Erythroblast (primary cell): ENCODE measurements around the gene HNRNPDL.

Experiments
- GATA1 ChIP-seq: IDR thresholded peaks from 2 replicates; pipeline ENCODE4 v1.6.1; 2011; ENCODE audit warnings: low read depth, mild to moderate bottlenecking, control low read depth, low read length, moderate library complexity
- POLR2A ChIP-seq: IDR thresholded peaks from 2 replicates; pipeline ENCODE4 v1.6.1; 2011; ENCODE audit warnings: mild to moderate bottlenecking, low read length

- TF ChIP-seq POLR2A (no peak), GATA1 (no peak)
Measured at GRCh38 chr4:82394896-82395295, 35.4 kb downstream of the HNRNPDL start.
